H9 (cell line): ENCODE data around the gene CTSA. TPM values are rescaled to one million over a fixed set of nuclear protein-coding genes. Genes with fewer than 3 reads are reported as not detected.

Experiments
- DNase-seq: peaks from one replicate; pipeline ENCODE4 v3.0.0-alpha.2; 2017
- H2AFZ ChIP-seq: one replicate; pipeline ENCODE4 v1.6.1; 2013; ENCODE audit warnings: mild to moderate bottlenecking, low read length, control low read depth, moderate library complexity
- H2AK5ac ChIP-seq: 2 replicates; pipeline ENCODE4 v1.6.1; 2013; ENCODE audit warnings: low read length, control low read depth, mixed read lengths; ENCODE audit not compliant: insufficient read length
- H2BK120ac ChIP-seq: one replicate; pipeline ENCODE4 v1.6.1; 2013; ENCODE audit warnings: low read depth, mild to moderate bottlenecking, low read length, control low read depth, inconsistent platforms; ENCODE audit not compliant: poor library complexity, severe bottlenecking
- H2BK12ac ChIP-seq: 2 replicates; pipeline ENCODE4 v1.6.1; 2013; ENCODE audit warnings: low read length, control low read depth, mixed read lengths, low read depth; ENCODE audit not compliant: insufficient read length
- H2BK15ac ChIP-seq: 2 replicates; pipeline ENCODE4 v1.6.1; 2013; ENCODE audit warnings: low read depth, low read length, control low read depth
- H2BK20ac ChIP-seq: one replicate; pipeline ENCODE4 v1.6.1; 2013; ENCODE audit warnings: low read depth, mild to moderate bottlenecking, low read length, control low read depth, inconsistent platforms; ENCODE audit not compliant: poor library complexity, severe bottlenecking
- H2BK5ac ChIP-seq: 2 replicates; pipeline ENCODE4 v1.6.1; 2013; ENCODE audit warnings: low read length, control low read depth, mixed read lengths; ENCODE audit not compliant: insufficient read length
- H3K14ac ChIP-seq: 2 replicates; pipeline ENCODE4 v1.6.1; 2013; ENCODE audit warnings: low read length, control low read depth; ENCODE audit not compliant: insufficient read depth
- H3K18ac ChIP-seq: 2 replicates; pipeline ENCODE4 v1.6.1; 2013; ENCODE audit warnings: low read depth, mild to moderate bottlenecking, mixed read lengths, low read length, control low read depth; ENCODE audit not compliant: insufficient read length
- H3K23ac ChIP-seq: 2 replicates; pipeline ENCODE4 v1.6.1; 2013; ENCODE audit warnings: low read length, control low read depth, mixed read lengths, low read depth; ENCODE audit not compliant: insufficient read length
- H3K23me2 ChIP-seq: 2 replicates; pipeline ENCODE4 v1.6.1; 2013; ENCODE audit warnings: low read depth, mild to moderate bottlenecking, mixed read lengths, low read length, control low read depth; ENCODE audit not compliant: insufficient read length, poor library complexity, severe bottlenecking
- H3K27ac ChIP-seq: 2 replicates; pipeline ENCODE4 v1.5.1; 2013; ENCODE audit warnings: low read length, control low read depth, mixed read lengths, low read depth; ENCODE audit not compliant: insufficient read length
- H3K27me3 ChIP-seq: 2 replicates; pipeline ENCODE4 v1.6.1; 2013; ENCODE audit warnings: low read length, control low read depth, inconsistent platforms; ENCODE audit not compliant: insufficient read depth
- H3K4ac ChIP-seq: 2 replicates; pipeline ENCODE4 v1.6.1; 2013; ENCODE audit warnings: low read depth, mild to moderate bottlenecking, control low read depth, inconsistent platforms, low read length, moderate library complexity
- H3K4me1 ChIP-seq: 2 replicates; pipeline ENCODE4 v1.6.1; 2013; ENCODE audit warnings: low read length, control low read depth, inconsistent platforms; ENCODE audit not compliant: insufficient read depth
- H3K4me2 ChIP-seq: 2 replicates; pipeline ENCODE4 v1.6.1; 2013; ENCODE audit warnings: low read length, control low read depth, mixed read lengths; ENCODE audit not compliant: insufficient read length, insufficient read depth
- H3K56ac ChIP-seq: 2 replicates; pipeline ENCODE4 v1.6.1; 2013; ENCODE audit warnings: low read depth, mild to moderate bottlenecking, mixed read lengths, low read length, control low read depth; ENCODE audit not compliant: insufficient read length
- H3K79me1 ChIP-seq: 2 replicates; pipeline ENCODE4 v1.6.1; 2013; ENCODE audit warnings: low read depth, mild to moderate bottlenecking, moderate library complexity, low read length, control low read depth, inconsistent platforms; ENCODE audit not compliant: insufficient read depth, poor library complexity, severe bottlenecking
- H3K79me2 ChIP-seq: 2 replicates; pipeline ENCODE4 v1.6.1; 2013; ENCODE audit warnings: low read length, control low read depth, inconsistent platforms; ENCODE audit not compliant: insufficient read depth
- H3K9ac ChIP-seq: 2 replicates; pipeline ENCODE4 v1.6.1; 2013; ENCODE audit warnings: low read length, control low read depth, mixed read lengths; ENCODE audit not compliant: insufficient read length; ENCODE audit errors: extremely low read depth
- H3K9me3 ChIP-seq: one replicate; pipeline ENCODE4 v1.6.1; 2013; ENCODE audit warnings: low read depth, low read length, inconsistent platforms; ENCODE audit not compliant: control insufficient read depth
- H3T11ph ChIP-seq: one replicate; pipeline ENCODE4 v1.6.1; 2013; ENCODE audit warnings: mild to moderate bottlenecking, low read length, control low read depth, inconsistent platforms
- H4K20me1 ChIP-seq: one replicate; pipeline ENCODE4 v1.6.1; 2013; ENCODE audit not compliant: control insufficient read depth, insufficient read length, insufficient read depth
- H4K5ac ChIP-seq: 2 replicates; pipeline ENCODE4 v1.6.1; 2013; ENCODE audit warnings: low read depth, mild to moderate bottlenecking, mixed read lengths, low read length, control low read depth; ENCODE audit not compliant: insufficient read length
- H4K8ac ChIP-seq: replicated peaks from 2 replicates; pipeline ENCODE4 v1.6.1; 2013; ENCODE audit warnings: low read length, control low read depth, mixed read lengths, low read depth; ENCODE audit not compliant: insufficient read length
- H4K91ac ChIP-seq: 2 replicates; pipeline ENCODE4 v1.6.1; 2013; ENCODE audit warnings: low read depth, mild to moderate bottlenecking, moderate library complexity, mixed read lengths, low read length, control low read depth; ENCODE audit not compliant: insufficient read length
- H3K27ac Mint-ChIP-seq, 3 experiments: 2 replicates in 2 of 3; 3 replicates in 1 of 3; pipeline ENCODE4 v1.8.0; 2020 to 2021; ENCODE audit warnings: mixed read lengths in 3 of 3, mild to moderate bottlenecking in 1 of 3, moderate library complexity in 1 of 3
- H3K27me3 Mint-ChIP-seq: 2 replicates; pipeline ENCODE4 v1.8.0; 2021; ENCODE audit warnings: low read depth, mild to moderate bottlenecking, moderate library complexity, mixed read lengths
- H3K36me3 Mint-ChIP-seq, 3 experiments: 2 replicates in 2 of 3; 3 replicates in 1 of 3; pipeline ENCODE4 v1.8.0; 2020 to 2021; ENCODE audit warnings: low read depth in 3 of 3, mixed read lengths in 3 of 3; ENCODE audit not compliant: insufficient read depth in 1 of 3
- H3K4me1 Mint-ChIP-seq, 2 experiments: 2 replicates each; pipeline ENCODE4 v1.8.0; 2020; ENCODE audit warnings: mixed read lengths in 2 of 2
- H3K4me3 Mint-ChIP-seq, 2 experiments: 2 replicates in 1 of 2; 3 replicates in 1 of 2; pipeline ENCODE4 v1.8.0; 2020 to 2021; ENCODE audit warnings: mild to moderate bottlenecking in 2 of 2, mixed read lengths in 2 of 2, moderate library complexity in 1 of 2
- H3K9me3 Mint-ChIP-seq, 2 experiments: 2 replicates in 1 of 2; 3 replicates in 1 of 2; pipeline ENCODE4 v1.8.0; 2020; ENCODE audit warnings: mild to moderate bottlenecking in 2 of 2, mixed read lengths in 2 of 2, moderate library complexity in 1 of 2
- WGBS: extraction: QIAGEN DNeasy Blood & Tissue Kit; methylation state at CpG from one replicate; pipeline ENCODE4 v1.1.7; 2013; ENCODE audit warnings: missing lambda C conversion rate, low lambda C conversion rate, mixed read lengths; ENCODE audit not compliant: insufficient read length; ENCODE audit errors: extremely low coverage; 5-methylcytosine and 5-hydroxymethylcytosine counted together
- total RNA-seq: library from RNA; stranded (reverse); gene quantifications from 2 replicates; pipeline ENCODE4 v1.2.1, GENCODE V29; 2021
- TF ChIP-seq, protein P1 (sequence below): fragments of 200-600 bp; sonication (generic); conservative IDR thresholded peaks from 3 replicates; pipeline ENCODE4 v1.8.0; 2021; ENCODE audit warnings: antibody characterized with exemption, mild to moderate bottlenecking

CTSA gene
- total RNA-seq, 1 experiment from 2014 or later = 64.4 TPM

DNA sequence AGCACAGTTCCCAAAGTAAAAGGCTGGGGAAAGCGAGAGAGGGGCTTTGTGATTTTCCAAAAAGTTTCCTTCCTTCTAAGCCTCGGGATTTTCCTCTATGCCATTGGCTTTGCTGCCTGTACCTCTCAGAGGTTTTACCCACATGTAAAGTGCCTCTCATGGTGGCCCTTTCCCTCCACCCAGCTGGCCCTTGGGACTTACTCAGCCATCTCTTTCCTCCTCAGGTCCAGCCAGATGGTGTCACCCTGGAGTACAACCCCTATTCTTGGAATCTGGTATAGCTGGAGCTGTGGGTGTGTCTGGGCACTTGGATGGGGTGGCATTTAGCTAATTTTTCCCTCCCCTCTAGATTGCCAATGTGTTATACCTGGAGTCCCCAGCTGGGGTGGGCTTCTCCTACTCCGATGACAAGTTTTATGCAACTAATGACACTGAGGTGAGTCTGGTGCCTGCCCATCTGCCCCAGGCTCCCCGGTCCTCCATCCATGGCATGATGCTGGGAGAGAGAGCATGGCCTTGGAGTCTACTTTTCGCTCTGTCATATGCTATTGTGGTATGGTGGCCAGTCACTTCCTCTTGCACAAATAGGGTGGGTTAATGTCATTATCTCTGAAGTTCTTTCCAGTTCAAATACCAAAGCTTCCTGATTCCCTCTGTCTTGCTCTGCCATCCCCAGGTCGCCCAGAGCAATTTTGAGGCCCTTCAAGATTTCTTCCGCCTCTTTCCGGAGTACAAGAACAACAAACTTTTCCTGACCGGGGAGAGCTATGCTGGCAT, 1.1 kb downstream of the CTSA start:
- Histone ChIP-seq H4K20me1 (no peaks in the 10 kb centered on the region), H3K4me2 (peak overlapping the region; percentile 26), H3K4ac (no peak overlapping the region), H3K27ac (no peak overlapping the region), H2BK20ac (no peak overlapping the region), H3T11ph (no peak overlapping the region), H3K23ac (no peak overlapping the region), H2BK120ac (no peak overlapping the region), H2AK5ac (no peak overlapping the region), H3K18ac (no peak overlapping the region), H3K56ac (no peak overlapping the region), H4K5ac (no peak overlapping the region), H3K4me1 (no peaks in the 10 kb centered on the region), H3K79me1 (no peaks in the 10 kb centered on the region), H4K8ac (no peak overlapping the region), H3K14ac (no peak overlapping the region), H3K27me3 (no peaks in the 10 kb centered on the region), H4K91ac (no peak overlapping the region), H2AFZ (no peak overlapping the region), H3K79me2 (no peaks in the 10 kb centered on the region), H3K9me3 (no peaks in the 10 kb centered on the region), H3K23me2 (peaks cover 13% of the 10 kb centered on the region), H2BK12ac (no peak overlapping the region), H2BK15ac (no peak overlapping the region), H3K9ac (peak overlapping the region; percentile 59), H2BK5ac (no peak overlapping the region)
- TF ChIP-seq, protein P1, sequence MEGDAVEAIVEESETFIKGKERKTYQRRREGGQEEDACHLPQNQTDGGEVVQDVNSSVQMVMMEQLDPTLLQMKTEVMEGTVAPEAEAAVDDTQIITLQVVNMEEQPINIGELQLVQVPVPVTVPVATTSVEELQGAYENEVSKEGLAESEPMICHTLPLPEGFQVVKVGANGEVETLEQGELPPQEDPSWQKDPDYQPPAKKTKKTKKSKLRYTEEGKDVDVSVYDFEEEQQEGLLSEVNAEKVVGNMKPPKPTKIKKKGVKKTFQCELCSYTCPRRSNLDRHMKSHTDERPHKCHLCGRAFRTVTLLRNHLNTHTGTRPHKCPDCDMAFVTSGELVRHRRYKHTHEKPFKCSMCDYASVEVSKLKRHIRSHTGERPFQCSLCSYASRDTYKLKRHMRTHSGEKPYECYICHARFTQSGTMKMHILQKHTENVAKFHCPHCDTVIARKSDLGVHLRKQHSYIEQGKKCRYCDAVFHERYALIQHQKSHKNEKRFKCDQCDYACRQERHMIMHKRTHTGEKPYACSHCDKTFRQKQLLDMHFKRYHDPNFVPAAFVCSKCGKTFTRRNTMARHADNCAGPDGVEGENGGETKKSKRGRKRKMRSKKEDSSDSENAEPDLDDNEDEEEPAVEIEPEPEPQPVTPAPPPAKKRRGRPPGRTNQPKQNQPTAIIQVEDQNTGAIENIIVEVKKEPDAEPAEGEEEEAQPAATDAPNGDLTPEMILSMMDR = no peak
- Mint-ChIP-seq H3K27ac (peak overlapping the region in 1 of 3 experiments; percentile 75; a peak in 2 of 7 replicates), H3K9me3 (no peaks in the 10 kb centered on the region), H3K36me3 (peaks cover 13 to 40% (median 26%) of the 10 kb centered on the region in 3 experiments), H3K4me1 (peaks cover 5 to 14% of the 10 kb centered on the region in 2 experiments; a peak in 3 of 4 replicates), H3K4me3 (peak overlapping the region; percentile 85 to 92), H3K27me3 (no peaks in the 10 kb centered on the region)
- no CpG with 5 or more reads among the region's 9 CpGs for WGBS
- no peak for DNase-seq
